AG04450 (cell line): ENCODE measurements around the gene CARNS1. TPM values are rescaled to one million over a fixed set of nuclear protein-coding genes. Genes with fewer than 3 reads are reported as not detected.
A peak's percentile ranks its signal among the peaks of the same experiment; 100 is the strongest.

Experiments
- CTCF ChIA-PET: fragments of 300-600, 350-600 bp; formaldehyde crosslinking; extraction: SDS; loops from one replicate; lab custom pipeline; 2022; ENCODE audit warnings: antibody characterized with exemption, inconsistent platforms; lab: Charles Lee
- POLR2A ChIA-PET: fragments of 350-600 bp; formaldehyde crosslinking; extraction: SDS; loops from one replicate; lab custom pipeline; 2021; ENCODE audit warnings: antibody characterized with exemption, inconsistent platforms; lab: Yijun Ruan, JAX
- DNase-seq: peaks from one replicate; pipeline ENCODE4 v3.0.0-alpha.2; 2011; ENCODE audit warnings: low read depth, low spot score
- H3K27ac ChIP-seq: one replicate; pipeline ENCODE4 v1.5.1; 2012; ENCODE audit warnings: low read depth, low read length, control low read depth
- H3K27me3 ChIP-seq: one replicate; pipeline ENCODE4 v1.6.0; 2012; ENCODE audit warnings: low read length; ENCODE audit not compliant: control insufficient read depth, insufficient read depth
- H3K4me3 ChIP-seq: 2 replicates; pipeline ENCODE4 v1.5.1; 2011; ENCODE audit warnings: mild to moderate bottlenecking, low read depth, low read length, control low read depth
- H3K9me3 ChIP-seq: 2 replicates; pipeline ENCODE4 v1.5.1; 2012; ENCODE audit warnings: low read length; ENCODE audit not compliant: control insufficient read depth, insufficient read depth
- polyA plus RNA-seq: library from polyadenylated mRNA; depleted of rRNA; stranded (reverse); fragments of >200 nt; gene quantifications from 2 replicates; pipeline ENCODE4 v1.2.3, GENCODE V29; 2011
- TF ChIP-seq, protein P1 (sequence below): IDR thresholded peaks from 2 replicates; pipeline ENCODE4 v1.5.1; 2011; ENCODE audit warnings: low read depth, low read length, control low read depth, inconsistent platforms

The CARNS1 gene
- polyA plus RNA-seq, 1 experiment = 0.09 TPM

DNA sequence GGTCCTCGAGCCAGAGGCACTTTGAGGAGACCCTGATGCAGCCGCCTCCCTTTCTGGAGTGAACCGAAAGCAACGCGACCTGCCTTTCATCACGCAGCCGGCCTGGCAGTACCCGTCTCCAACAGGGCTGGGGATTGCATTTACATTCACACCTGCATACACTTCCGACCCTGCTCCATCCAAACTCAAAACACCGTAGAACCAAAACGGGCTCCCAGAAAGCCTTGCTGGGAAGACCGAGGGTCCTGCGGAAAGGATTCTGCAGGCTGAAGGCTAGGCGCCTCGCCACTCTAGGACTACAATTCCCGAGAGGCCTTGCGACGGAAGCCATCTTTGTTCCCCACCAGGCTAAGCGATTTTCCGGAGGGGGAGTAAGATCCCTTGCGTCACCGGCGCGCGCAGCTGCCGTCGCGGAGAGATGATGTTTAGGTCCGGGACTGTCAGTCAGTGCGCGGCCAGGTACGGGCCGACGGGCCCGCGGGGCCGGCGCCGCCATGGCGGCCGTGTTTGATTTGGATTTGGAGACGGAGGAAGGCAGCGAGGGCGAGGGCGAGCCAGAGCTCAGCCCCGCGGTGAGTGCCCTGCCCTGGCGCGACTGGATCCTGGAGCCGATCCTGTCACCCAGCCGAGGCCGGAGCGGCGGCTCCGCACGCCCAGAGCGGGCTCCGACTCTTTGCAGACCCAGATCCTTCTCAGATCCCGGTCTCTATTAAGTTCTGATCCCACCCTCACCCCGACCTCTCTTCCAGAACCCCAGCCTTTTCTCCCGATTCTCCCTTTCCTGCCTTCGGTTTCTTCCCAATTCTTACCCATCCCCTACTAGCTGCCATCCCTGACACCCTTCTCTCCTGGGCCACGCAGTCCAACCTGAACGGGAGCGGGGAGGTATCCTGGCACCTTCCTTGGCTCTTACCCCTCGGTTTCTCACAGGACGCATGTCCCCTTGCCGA, 12.8 kb downstream of the CARNS1 start, which contains the start of gene RPS6KB2:
Gene RPS6KB2, plus strand, starts transcription at position 443 of the 950 bp plus-strand sequence. Its CDS starts 52 bp downstream, at position 495.
- CTCF ChIA-PET = interaction anchor here (1.6 to 2.4 kb wide), 2 partner anchors 27 to 77 kb away, joined by 4 to 9 read pairs; partner anchors contain the start of gene PPP1CA
- H3K9me3 ChIP-seq = no peaks in the 10 kb centered on the region
- H3K4me3 ChIP-seq = peak within 1 kb of the TSS; percentile 96
- TF ChIP-seq, protein P1, sequence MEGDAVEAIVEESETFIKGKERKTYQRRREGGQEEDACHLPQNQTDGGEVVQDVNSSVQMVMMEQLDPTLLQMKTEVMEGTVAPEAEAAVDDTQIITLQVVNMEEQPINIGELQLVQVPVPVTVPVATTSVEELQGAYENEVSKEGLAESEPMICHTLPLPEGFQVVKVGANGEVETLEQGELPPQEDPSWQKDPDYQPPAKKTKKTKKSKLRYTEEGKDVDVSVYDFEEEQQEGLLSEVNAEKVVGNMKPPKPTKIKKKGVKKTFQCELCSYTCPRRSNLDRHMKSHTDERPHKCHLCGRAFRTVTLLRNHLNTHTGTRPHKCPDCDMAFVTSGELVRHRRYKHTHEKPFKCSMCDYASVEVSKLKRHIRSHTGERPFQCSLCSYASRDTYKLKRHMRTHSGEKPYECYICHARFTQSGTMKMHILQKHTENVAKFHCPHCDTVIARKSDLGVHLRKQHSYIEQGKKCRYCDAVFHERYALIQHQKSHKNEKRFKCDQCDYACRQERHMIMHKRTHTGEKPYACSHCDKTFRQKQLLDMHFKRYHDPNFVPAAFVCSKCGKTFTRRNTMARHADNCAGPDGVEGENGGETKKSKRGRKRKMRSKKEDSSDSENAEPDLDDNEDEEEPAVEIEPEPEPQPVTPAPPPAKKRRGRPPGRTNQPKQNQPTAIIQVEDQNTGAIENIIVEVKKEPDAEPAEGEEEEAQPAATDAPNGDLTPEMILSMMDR = no peak
- H3K27ac ChIP-seq = peak within 1 kb of the TSS; percentile 39
- peak; percentile 89 for DNase-seq
- H3K27me3 ChIP-seq = no peaks in the 10 kb centered on the region
- POLR2A ChIA-PET = interaction anchor here (0.7 to 1.0 kb wide), 5 partner anchors 10 to 71 kb away, joined by 3 read pairs; partner anchors contain the start of genes AIP, PPP1CA and PTPRCAP

DNA sequence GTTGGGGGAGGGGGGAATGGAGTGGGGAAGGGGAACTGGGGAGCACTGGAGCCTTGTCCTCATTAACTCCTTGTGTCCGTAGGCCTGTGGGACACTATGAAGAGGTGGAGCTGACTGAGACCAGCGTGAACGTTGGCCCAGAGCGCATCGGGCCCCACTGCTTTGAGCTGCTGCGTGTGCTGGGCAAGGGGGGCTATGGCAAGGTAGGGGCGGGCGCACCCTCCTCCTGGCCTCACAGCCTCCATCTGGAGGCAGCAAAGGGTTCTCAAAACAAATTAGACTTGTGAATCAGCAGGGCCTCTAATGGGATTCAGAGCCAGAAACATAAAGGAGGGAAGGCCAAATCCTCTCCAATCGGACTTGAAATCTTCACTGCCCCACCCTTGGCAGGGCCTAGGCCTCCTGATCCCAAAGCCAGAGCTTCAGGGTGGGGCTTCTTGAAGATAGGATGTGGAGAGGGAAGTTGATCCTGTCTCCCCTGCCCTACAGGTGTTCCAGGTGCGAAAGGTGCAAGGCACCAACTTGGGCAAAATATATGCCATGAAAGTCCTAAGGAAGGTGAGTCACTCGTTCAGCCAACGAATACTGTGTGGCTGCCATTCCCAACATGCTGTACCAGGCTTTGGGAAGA, 13.7 kb downstream of the CARNS1 start:
- Histone ChIP-seq H3K4me3 (peak overlapping the region; percentile 96), H3K9me3 (no peaks in the 10 kb centered on the region), H3K27ac (no peak overlapping the region), H3K27me3 (no peaks in the 10 kb centered on the region)
- ChIA-PET CTCF (interaction anchor here (1.6 to 2.4 kb wide), 2 partner anchors 28 to 78 kb away, joined by 4 to 9 read pairs; partner anchors contain the start of gene PPP1CA), POLR2A (interaction anchor here (0.7 to 1.0 kb wide), 2 partner anchors 54 to 72 kb away, joined by 3 read pairs; partner anchors contain the start of gene AIP)
- TF ChIP-seq, protein P1 = no peak
- no peak for DNase-seq

DNA sequence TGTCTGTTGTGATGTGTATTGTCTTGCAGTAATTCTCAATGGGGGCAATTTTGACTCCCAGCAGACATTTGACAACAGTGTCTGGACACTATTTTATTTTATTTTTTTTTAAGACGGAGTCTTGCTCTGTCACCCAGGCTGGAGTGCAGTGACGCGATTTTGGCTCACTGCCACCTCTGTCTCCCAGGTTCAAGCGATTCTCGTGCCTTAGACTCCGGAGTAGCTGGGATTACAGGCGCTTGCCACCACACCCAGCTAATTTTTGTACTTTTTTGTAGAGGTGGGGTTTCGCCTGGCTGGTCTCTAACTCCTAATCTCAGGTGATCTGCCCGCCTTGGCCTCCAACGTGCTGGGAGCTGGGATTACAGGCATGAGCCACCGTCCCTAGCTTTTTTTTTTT, 14.2 kb downstream of the CARNS1 start:
- POLR2A ChIA-PET = no interaction called here
- TF ChIP-seq, protein P1 = no peak
- no peak for DNase-seq
- Histone ChIP-seq H3K27ac (no peak overlapping the region), H3K9me3 (no peaks in the 10 kb centered on the region), H3K27me3 (no peaks in the 10 kb centered on the region), H3K4me3 (0 out of 2 replicates have a peak overlapping the region, but pooled peaks have one; percentile 96)
- CTCF ChIA-PET = interaction anchor here (1.6 kb wide), 1 partner anchor 79 kb away, joined by 4 read pairs; no protein-coding TSS in a partner anchor

DNA sequence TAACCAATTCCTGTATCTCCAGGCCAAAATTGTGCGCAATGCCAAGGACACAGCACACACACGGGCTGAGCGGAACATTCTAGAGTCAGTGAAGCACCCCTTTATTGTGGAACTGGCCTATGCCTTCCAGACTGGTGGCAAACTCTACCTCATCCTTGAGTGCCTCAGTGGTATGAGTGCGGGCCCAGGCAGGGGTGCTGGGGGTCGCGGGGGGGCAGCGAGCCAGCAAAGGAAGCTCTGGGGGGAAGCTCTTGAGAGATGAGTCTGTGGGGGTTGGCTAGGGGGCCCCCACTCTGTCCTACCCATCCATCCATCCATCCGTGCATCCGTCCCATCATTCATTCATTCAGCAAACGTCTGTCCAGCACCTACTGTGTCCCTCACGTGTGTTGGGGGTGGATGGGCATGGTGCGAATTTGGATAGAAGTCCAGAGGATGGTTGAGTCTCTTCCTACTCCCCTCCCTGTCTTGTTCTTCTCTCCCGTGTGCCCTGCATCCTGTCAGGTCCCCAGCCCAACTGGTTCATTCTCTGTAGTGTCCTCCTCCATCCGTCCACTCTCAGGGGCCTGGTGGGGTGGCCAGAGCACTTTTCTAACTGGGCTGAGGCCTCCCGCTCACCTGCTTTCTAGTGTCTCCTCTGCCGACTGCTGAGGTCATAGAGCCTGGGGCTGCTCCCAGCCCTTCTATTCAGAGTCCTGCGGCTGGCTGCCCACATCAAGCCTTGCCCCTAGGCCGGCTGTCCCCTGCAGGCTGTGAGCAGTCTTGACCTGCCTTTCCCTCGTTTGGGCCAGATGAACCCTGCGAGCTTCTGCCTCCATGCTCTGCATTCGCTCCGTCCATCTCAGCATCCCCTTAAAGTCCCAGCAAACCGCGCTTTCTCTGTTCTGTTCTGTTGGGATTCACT, 16.1 kb downstream of the CARNS1 start:
- no peak overlapping the region for H3K4me3 ChIP-seq
- H3K27ac ChIP-seq = no peak overlapping the region
- POLR2A ChIA-PET = interaction anchor here (0.7 kb wide), 1 partner anchor 13 kb away, joined by 7 read pairs; no protein-coding TSS in a partner anchor
- no peaks in the 10 kb centered on the region for H3K9me3 ChIP-seq
- no peaks in the 10 kb centered on the region for H3K27me3 ChIP-seq
- TF ChIP-seq, protein P1 = no peak
- DNase-seq = no peak
- CTCF ChIA-PET = no interaction called here
